ENCODE data around the gene SLCO1B1.

GRCh38 chr12:21165048-21165447, 34.1 kb downstream of the SLCO1B1 start:
- TF ChIP-seq, protein P1, sequence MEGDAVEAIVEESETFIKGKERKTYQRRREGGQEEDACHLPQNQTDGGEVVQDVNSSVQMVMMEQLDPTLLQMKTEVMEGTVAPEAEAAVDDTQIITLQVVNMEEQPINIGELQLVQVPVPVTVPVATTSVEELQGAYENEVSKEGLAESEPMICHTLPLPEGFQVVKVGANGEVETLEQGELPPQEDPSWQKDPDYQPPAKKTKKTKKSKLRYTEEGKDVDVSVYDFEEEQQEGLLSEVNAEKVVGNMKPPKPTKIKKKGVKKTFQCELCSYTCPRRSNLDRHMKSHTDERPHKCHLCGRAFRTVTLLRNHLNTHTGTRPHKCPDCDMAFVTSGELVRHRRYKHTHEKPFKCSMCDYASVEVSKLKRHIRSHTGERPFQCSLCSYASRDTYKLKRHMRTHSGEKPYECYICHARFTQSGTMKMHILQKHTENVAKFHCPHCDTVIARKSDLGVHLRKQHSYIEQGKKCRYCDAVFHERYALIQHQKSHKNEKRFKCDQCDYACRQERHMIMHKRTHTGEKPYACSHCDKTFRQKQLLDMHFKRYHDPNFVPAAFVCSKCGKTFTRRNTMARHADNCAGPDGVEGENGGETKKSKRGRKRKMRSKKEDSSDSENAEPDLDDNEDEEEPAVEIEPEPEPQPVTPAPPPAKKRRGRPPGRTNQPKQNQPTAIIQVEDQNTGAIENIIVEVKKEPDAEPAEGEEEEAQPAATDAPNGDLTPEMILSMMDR (conservative IDR thresholded peaks at IDR 0.05 in 1 of 2, IDR thresholded peaks at IDR 0.05 in 1 of 2; ENCODE audit: extremely low read depth in 1 of 2, insufficient read depth in 1 of 2, low read depth in 1 of 2, low read length in 2 of 2) = no peak
- no peak for TF ChIP-seq EZH2 (IDR thresholded peaks at IDR 0.05; ENCODE audit: borderline replicate concordance, low read length)
